HG03378 (cell line): ENCODE measurements around the gene RUFY1.
"Not testable (repeated sequence)": the region's sequence is repeated elsewhere in the genome, so short reads cannot be mapped to it uniquely, and the experiment has no call there.

Source experiments
- ATAC-seq: cut with Tn5 transposase; IDR thresholded peaks from one replicate; pipeline ENCODE4 v1.9.1; 2021; ENCODE audit warnings: mild to moderate bottlenecking, moderate library complexity; ENCODE audit not compliant: unreplicated experiment

RUFY1 gene, protein sequence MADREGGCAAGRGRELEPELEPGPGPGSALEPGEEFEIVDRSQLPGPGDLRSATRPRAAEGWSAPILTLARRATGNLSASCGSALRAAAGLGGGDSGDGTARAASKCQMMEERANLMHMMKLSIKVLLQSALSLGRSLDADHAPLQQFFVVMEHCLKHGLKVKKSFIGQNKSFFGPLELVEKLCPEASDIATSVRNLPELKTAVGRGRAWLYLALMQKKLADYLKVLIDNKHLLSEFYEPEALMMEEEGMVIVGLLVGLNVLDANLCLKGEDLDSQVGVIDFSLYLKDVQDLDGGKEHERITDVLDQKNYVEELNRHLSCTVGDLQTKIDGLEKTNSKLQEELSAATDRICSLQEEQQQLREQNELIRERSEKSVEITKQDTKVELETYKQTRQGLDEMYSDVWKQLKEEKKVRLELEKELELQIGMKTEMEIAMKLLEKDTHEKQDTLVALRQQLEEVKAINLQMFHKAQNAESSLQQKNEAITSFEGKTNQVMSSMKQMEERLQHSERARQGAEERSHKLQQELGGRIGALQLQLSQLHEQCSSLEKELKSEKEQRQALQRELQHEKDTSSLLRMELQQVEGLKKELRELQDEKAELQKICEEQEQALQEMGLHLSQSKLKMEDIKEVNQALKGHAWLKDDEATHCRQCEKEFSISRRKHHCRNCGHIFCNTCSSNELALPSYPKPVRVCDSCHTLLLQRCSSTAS

DNA sequence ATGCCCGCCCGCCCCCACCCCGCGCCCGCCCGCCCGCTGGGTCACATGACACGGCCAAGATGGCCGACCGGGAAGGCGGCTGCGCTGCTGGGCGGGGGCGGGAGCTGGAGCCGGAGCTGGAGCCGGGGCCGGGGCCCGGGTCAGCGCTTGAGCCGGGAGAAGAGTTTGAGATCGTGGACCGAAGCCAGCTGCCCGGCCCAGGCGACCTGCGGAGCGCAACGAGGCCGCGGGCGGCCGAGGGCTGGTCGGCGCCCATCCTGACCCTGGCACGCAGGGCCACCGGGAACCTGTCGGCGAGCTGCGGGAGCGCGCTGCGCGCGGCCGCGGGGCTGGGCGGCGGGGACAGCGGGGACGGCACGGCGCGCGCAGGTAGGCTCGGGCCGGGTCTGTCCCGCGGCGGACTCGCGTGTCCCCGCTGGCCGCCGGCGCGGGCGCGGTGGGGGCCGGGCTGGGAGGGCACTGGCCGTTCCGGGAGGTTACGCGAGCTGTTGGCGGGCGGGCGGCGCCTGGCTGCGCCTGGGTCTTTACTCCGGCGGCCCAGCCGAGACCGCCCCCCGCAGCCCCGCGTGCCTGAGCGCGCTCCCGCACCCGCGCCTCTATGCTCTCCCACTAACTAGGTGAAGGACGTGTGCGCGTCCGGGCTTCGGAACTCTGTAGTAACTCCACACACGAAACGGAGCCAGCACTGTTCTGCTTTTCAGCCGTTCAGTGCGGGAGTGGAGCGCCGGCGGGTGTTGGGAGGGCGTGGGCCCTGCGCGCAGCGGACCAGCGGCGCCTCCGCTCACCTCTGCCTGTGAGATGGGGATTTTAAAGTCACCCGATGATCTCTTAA, at the start of gene RUFY1:
Gene RUFY1 (plus strand): TSS at position 44 of the 832 bp plus-strand sequence. CDS start 16 bp downstream, at position 60.
- ATAC-seq: peak; percentile 69

DNA sequence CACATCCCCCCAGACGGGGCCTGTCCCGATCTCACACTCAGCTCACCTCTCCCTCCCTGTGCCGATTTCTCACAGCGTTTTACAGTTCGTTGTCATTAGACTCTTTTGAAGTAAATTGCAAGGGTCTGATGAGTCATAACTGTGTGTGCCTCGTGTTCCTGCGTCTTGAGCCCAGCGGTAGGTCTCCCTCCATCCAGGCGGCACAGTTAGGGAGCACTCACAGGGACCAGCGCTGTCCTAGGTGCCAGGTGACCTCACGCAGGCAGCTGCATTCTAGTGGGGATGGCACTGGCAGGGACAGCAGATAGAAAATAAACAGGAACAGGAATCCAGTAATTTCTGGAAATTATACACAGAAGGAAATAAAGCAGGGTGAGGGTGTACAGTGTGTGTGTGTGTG, 48.4 kb upstream of the RUFY1 start:
- ATAC-seq: not testable (repeated sequence)

DNA sequence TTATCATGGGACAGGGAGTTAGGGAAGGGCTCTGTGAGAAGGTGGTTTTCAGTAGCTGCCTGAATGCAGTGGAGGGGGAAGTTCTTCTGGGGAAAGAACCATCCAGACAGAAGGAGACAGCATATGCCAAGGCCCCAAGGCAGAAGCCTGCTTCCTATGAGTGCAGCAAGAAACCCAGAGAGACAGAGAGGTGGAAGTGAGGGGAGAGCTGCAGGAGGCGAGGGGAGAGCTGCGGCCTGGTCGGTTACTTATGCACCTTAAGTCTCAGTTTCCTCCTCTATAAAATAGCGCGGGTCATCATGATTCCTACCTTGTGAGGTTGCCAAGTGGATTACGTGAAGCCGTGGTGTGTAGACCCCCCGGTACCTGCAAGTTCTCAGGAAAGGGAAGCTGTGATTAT, 47.9 kb upstream of the RUFY1 start:
- not testable (repeated sequence) for ATAC-seq

DNA sequence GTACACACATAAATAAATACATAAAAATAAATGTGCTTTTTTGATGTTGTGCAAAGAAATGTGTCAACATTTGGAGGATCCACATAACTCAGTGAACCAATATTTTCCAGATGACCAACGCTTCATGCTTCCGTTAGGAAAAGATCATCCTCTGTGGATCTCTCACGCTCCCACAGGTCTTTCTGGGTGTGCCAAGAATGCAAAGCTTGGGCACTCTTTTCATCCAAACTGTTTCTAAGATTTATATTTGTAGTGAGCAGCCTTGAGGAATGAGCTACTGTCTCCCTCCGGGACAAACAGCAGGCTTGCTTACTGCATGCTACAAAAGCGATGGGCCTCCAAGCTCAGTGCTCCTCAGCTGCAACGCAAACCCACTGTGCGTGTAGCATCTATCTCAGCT, 46.2 kb upstream of the RUFY1 start:
- ATAC-seq: no peak

DNA sequence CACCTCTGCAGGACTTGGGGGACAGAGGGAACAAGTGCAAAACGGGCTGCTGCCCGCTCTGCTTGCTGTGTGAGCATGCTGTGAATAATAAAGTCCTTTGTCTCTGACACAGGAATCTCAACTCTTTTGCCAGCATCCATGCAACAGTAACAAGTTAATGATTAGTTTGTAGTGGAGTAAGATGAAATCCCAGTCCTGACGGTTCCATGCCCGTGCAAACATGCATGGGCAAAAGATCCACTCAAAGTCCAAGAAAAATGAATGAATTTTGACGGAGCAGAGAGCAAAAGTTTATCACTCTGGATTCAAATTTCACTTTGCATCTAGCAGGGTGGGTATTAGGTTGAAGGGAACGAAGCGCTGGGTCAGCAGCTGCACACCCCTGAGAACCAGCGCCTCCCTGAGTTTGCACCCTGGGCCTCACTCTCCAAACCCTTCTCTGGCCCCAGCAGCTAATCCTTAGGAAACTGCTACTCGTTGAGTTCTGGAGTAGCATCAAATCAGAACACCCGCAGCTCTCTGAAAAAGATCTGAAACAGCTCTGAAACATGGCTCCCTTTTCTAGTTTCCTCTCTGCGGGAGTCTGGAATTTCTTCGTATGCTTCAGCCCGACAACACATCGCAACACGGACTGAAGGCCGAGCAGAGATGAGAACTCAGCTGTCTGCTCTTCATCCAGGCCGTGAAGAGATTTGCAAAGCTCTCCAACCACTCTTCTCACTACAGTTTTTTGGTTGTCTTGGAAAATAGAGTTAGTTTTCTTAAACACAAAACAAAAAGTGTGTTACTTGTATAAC, 45.6 kb upstream of the RUFY1 start:
- no peak for ATAC-seq

DNA sequence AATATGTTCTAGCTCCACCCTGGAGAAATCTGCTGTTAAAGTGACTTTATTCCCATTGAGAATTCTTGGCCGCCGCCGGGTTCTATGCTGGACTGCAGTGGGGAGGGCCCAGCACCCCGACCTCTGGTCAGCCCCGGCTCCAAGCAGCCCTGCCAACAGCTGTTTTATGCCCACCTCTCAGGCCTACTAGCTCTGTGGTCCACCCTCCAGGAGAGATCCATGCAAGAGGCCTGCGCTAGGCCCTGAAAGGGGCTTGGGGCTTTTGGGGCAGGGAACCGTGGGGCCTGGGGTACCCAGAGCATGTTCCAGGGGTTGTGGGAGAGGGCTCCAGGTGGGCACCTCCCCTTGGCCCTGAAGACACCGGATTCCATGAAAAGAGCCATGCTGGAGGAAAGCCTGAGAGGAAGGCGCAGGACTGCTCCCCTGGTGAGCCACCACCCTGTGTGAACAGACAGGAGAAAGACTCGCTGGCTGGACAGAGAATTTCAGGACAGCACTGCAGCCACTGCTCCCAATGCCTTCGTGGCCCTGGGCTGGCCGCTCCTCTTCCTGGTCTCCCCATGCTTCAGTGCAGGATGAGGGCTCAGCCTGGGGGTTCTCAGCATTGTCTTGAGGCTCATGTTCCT, 44.6 kb upstream of the RUFY1 start:
- no peak for ATAC-seq

DNA sequence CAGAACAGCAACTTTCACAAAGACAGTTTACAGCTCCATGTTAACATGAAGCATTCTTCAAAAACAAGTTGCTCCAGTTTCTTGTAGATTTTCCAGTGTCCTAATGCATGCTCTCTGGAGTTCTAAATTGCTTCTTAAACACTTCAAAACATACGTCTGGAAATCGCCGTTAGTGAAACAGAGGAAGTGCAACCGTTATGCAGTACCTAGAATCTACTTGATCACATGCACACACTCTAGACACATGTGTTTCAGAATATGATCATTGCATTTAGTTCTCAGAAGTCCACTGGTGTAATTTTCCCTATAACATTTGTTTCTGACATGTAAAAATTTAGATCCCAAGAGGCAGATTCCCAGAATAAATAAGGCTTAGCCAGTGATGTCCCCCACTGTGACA, 41.1 kb upstream of the RUFY1 start:
- no peak for ATAC-seq

DNA sequence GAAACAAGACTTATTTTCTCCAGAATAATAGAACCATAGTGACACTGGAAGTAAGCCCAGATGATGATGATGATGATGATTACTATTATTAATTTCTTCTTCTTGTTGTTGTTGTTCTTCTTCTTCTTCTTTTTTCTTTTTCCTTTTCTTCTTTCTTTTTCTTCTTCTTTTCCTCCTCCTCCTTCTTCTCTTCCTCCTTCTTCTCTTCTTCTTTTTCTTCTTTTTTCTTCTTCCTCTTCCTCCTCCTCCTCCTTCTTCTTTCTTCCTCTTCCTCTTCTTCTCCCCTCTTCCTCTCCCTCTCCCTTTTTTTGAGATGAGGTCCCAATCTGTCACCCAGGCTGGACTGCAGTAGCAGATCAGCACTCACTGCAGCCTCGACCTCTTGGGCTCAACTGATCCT, 40.5 kb upstream of the RUFY1 start:
- ATAC-seq: no peak

DNA sequence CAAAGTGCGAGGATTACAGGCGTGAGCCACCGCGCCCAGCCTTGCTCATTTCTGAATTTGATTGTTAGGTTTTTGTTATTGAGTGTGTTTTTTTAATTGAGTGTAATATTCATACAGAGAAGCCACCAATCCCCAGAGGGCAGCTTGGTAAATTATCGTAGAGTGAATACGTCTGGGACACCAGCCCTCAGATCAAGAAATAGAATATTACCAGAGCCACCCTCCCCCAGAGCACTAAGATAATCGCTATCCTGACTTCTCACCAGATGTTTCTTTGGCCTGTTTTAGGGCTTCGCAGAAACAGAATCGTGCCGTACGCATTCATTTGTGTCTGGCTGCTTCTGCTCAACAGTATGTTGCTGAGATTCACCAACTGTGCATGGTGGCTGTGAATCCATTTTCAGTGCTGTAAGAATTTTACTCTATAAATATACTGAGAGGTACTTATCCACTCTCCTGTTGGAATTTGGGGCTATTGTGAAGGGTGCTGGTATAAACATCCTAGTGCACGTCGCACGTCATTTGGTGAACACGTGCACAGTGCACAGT, 37.8 kb upstream of the RUFY1 start:
- no peak for ATAC-seq

DNA sequence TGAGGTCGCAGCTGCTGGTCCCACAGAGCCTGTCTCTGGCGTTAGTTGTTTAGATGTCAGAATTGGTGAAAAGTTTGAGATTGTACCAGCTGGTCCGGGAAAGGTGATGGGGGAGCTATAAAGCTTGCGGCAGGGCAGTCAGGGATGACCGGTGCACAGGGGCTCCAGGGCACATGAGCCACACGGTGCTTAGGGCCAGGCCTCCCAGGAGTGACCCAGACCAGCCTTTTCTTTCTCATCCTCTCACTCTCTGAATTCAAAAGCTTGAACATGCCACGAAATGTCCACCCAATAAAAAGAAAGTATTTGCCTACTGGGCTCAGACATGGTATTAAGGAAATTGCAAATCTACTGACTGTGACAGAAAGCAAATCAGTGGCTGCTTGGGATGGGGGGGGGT, 34.9 kb upstream of the RUFY1 start:
- ATAC-seq: not testable (repeated sequence)

DNA sequence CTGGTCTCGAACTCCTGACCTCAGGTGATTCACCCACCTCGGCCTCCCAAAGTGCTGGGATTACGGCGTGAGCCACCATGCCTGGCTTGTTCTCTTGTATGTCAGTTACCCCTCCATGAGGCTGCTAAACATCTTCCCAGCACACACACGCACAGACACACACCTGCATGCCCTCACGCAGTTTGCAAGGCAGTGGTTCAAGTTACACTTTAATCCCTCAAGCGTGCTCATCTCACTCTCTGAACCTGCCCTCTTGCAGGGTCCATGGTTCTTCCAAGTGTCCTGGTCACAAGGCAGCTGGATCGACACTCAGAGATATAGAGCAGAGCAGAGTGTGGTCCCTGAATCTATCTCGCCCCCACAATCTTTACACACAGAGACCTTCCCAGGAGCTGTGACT, 34.1 kb upstream of the RUFY1 start:
- ATAC-seq: no peak

DNA sequence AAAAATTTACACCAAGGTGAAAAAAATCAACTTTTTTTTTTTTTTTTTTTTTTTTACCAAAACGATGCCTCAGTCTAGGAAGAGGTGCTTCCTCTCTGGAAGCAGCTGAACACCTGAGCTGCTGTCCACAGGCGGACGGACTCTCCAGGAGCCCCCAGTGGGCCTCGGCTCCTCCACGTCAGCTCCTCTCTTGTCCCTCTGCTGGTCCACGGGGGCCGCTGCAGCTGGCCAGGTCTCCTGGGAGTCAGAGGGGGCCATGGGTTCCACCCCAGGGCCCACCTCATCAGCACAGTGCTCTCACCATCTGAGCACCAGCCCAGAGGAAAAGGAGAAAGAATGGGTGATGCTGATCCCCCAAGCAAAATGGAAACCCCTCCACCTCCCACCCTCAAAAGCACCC, 32.6 kb upstream of the RUFY1 start:
- ATAC-seq: not testable (repeated sequence)

DNA sequence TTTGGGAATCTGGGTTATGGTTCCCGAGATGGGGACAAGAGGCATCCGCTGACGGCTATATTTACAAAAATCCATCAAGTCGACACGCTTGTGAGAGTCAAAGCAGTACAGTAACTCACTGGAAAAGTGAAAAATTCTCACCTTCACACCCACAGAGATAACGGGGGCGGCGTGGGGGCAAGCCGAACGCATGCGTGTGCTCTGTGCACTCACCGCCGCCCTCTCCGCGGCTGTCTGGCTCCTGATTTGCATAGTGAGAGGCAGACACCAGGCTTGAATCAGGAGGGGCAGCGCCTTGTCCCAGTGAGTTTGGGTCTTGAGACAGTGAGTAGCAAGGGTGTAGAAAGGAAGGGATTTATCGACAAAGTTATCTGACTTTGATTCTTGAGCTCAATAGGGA, 32.0 kb upstream of the RUFY1 start:
- not testable (repeated sequence) for ATAC-seq

DNA sequence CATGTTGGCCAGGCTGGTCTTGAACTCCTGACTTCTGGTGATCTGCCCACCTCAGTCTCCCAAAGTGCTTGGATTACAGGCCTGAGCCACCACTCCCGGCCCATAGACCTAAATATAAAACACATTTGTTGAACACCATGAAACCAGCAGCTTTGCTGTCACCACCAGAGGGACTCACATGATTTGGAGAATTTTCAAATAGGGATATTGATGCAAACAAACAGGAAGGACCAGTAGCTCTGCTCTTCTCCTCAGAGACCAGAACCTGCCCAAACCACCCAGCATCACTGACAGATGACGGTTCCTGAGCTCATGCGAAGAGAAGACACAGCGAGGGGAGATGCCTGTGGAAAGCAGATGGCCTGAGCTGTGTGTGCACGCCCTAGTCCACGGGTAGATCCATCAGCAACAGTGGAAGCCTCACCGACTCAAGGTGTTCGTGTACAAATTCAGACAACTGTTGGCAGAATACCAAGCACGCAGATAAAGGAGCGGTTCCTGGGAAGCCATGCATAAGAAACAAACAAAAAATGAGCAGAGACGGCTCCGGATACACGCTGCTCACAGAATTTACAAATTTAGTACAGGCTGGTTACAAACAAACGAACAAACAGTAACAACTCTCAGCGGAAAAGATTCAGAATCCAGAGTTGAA, 30.8 kb upstream of the RUFY1 start:
- not testable (repeated sequence) for ATAC-seq

DNA sequence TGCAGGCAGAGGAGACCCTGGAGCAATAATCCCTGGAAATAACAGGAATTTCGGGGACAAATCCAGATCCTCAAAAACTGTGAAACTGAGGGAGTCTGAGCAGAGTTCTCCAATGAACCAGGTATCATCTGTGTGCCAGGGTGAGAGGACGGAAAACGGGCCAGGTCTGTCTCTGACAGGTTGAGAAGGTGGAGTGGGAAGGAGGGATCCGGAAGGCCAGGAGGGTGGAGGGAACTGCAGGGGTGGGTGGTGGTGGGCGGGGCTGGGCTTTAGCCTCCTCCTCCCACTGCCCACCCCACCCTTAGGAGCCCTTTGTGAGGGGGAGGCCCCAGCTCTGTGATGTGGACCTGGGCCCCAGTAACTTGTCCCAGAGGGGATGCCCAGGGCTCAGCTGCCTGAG, 28.2 kb upstream of the RUFY1 start:
- ATAC-seq: not testable (repeated sequence)

DNA sequence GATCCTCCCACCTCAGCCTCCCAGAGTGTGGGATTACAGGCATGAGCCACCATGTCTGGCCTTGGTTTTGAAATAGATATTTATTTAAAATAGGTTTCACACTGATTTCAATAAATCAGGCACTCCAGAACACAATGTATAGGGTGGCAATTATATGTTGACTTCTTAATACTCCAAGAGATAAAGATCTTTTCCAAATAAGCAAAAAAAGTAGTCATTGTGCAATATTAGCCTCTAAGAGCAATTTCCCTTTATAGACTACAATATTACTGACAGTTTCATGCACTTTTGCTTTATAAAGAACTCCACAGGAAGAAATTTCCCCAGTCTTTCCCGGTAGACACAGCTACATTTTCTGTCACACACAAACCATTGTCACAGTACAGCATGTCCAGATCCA, 23.4 kb upstream of the RUFY1 start:
- no peak for ATAC-seq

DNA sequence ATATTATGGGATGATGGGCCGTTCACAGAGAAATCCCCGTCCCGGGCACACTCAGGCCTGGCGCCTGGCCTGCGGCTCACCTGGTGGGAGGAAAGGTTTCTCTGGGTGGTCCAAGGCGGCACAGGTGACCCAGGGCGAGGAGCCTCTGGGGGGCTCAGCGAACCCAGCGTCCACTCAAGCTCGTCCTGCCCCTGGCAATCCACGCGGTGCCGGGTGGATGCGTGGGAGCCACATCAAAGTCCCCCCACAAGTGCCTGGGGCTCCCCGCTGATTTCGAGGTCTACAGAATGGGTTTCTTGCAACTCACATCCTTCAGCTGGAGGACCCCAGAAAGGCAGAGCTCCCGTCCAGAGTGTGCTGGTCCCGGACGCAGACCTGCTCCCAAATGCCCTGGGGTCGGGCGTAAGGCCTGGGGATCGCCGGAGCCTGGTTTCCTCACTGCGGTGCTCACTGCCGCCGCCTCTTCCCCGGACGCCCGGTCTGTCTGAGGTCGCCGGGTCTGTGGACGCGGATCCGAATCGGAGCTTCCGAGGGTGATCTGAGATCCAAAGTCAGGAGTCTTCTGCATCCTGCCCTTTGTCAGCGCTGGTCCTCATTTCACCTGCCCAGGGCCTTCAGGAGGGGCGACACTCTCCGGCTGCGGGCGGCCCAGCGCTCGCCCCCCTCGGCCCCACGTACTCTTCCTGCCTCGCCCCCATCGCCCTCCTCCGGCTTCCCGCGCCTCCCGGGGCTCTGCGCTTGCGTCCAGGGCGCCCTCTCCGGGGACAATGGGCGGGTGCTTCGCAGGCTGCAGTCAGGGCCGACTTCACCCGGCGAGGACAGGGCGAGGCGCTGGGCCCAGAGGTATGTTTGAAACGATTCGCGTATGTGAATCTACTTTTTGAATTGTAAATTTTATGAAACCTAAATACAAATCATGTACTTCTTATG, 20.0 kb upstream of the RUFY1 start:
- peak; percentile 51 for ATAC-seq

DNA sequence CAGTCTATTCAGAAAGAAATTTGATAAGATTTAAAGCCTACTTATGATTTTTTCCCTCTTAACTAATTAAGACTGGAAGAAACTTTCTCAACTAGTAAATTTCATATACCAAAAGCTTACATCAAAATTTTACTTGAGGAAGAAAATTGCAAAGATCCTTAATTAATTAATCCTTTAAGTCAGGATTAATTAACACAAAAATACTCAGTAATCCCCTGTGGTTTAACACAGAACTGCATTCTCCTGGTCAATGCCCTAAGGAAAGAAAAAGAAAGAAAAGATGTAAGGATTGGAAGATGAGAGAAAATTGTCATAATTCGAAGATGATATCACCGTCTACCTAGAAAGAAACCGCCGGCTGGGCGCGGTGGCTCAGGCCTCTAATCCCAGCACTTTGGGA, 17.3 kb upstream of the RUFY1 start:
- no peak for ATAC-seq
